T-helper 1 cell treated with Interleukin-12 subunit alpha and Interleukin-12 subunit beta and Interleukin-4 antibody, amounts not matched to agents 30 ng/mL and 1 ng/mL, for 36 hours (primary cell): ENCODE data around the gene TFB2M. TPM values are rescaled to one million over a fixed set of nuclear protein-coding genes. Genes with fewer than 3 reads are reported as not detected.
"Not testable (repeated sequence)": the region's sequence is repeated elsewhere in the genome, so short reads cannot be mapped to it uniquely, and the experiment has no call there.

Experiments
- intact Hi-C: fragments of 100-400 bp; cut with micrococcal nuclease; formaldehyde crosslinking; loops from one replicate; pipeline ENCODE4 v1.15.1; 2024
- total RNA-seq: library from RNA; stranded (reverse); gene quantifications from 2 replicates; pipeline ENCODE4 v1.2.3, GENCODE V29; 2022

TFB2M gene
- 12.4 and 13.2 TPM in 2 replicates for total RNA-seq

GRCh38 chr1:246566128-246566812 is at the start of gene TFB2M, which contains the start of gene CNST:
Gene TFB2M (minus strand): TSS chr1:246566261. CDS start chr1:246566138, 123 bp downstream.
Gene CNST (plus strand): TSS chr1:246566456. CDS start chr1:246591563, 25,107 bp downstream.
- intact Hi-C loops, result loop anchor here (1.0 to 10.0 kb wide), 18 partner anchors 59 to 1914 kb away; partner anchors contain the start of genes COX20, KIF26B, SCCPDH and SMYD3

- intact Hi-C loops, result no loop called here
Observed at GRCh38 chr1:246613096-246613758, 47.2 kb upstream of the TFB2M start.

GRCh38 chr1:246609632-246610031 is 43.6 kb upstream of the TFB2M start:
- intact Hi-C loops, result no loop called here

GRCh38 chr1:246608616-246609376 is 42.7 kb upstream of the TFB2M start:
- intact Hi-C loops, result no loop called here

GRCh38 chr1:246607462-246607861 is 41.4 kb upstream of the TFB2M start:
- intact Hi-C loops, result no loop called here

GRCh38 chr1:246605231-246605630 is 39.2 kb upstream of the TFB2M start:
- intact Hi-C loops, result not testable (repeated sequence)

GRCh38 chr1:246602194-246602593 is 36.1 kb upstream of the TFB2M start:
- intact Hi-C loops, result loop anchor here (1.0 kb wide), 1 partner anchor 35 kb away; no protein-coding TSS in a partner anchor

- intact Hi-C loops, result no loop called here
Observed at GRCh38 chr1:246600579-246600978, 34.5 kb upstream of the TFB2M start.

GRCh38 chr1:246599315-246599714 is 33.3 kb upstream of the TFB2M start:
- intact Hi-C loops, result no loop called here

- intact Hi-C loops, result no loop called here
Observed at GRCh38 chr1:246597971-246598370, 31.9 kb upstream of the TFB2M start.

- intact Hi-C loops, result no loop called here
Observed at GRCh38 chr1:246597340-246597739, 31.3 kb upstream of the TFB2M start.

- intact Hi-C loops, result no loop called here
Observed at GRCh38 chr1:246595146-246595545, 29.1 kb upstream of the TFB2M start.

GRCh38 chr1:246592695-246593094 is 26.6 kb upstream of the TFB2M start:
- intact Hi-C loops, result no loop called here

GRCh38 chr1:246591958-246592357 is 25.9 kb upstream of the TFB2M start:
- intact Hi-C loops, result no loop called here

GRCh38 chr1:246591504-246591903 is 25.4 kb upstream of the TFB2M start:
- intact Hi-C loops, result no loop called here

GRCh38 chr1:246591047-246591446 is 25.0 kb upstream of the TFB2M start:
- intact Hi-C loops, result no loop called here

GRCh38 chr1:246589919-246590318 is 23.9 kb upstream of the TFB2M start:
- intact Hi-C loops, result not testable (repeated sequence)

- intact Hi-C loops, result no loop called here
Observed at GRCh38 chr1:246588159-246588721, 22.2 kb upstream of the TFB2M start.

GRCh38 chr1:246587606-246588005 is 21.5 kb upstream of the TFB2M start:
- intact Hi-C loops, result no loop called here

- intact Hi-C loops, result no loop called here
Observed at GRCh38 chr1:246587032-246587431, 21.0 kb upstream of the TFB2M start.

GRCh38 chr1:246583448-246584185 is 17.6 kb upstream of the TFB2M start:
- intact Hi-C loops, result no loop called here
